HT1080 (cell line): ENCODE results near the gene PRPS1. TPM values are rescaled to one million over a fixed set of nuclear protein-coding genes. Genes with fewer than 3 reads are reported as not detected.

Source experiments
- total RNA-seq: library from RNA; depleted of rRNA; stranded (reverse); fragments of >200 nt; shearing (Covaris generic); gene quantifications from 2 replicates; pipeline ENCODE4 v1.2.3, GENCODE V29; 2014; rRNA removed

The PRPS1 gene
- total RNA-seq, 1 experiment from 2014 or later, result 55.5 TPM

Other genes starting within 250 kb of the PRPS1 start
- gene FRMPD3, start 178.9 kb upstream of the PRPS1 start, total RNA-seq, result 0.03 and 0.08 TPM in 2 replicates
- gene TSC22D3, start 147.3 kb downstream of the PRPS1 start, total RNA-seq, result 5.4 and 8.8 TPM in 2 replicates
- gene NCBP2L, start 149.2 kb downstream of the PRPS1 start, total RNA-seq, result not detected in 2 replicates
- 5.9 and 9.1 TPM in 2 replicates for gene MID2, start 197.4 kb downstream of the PRPS1 start, total RNA-seq